Pulmonary artery endothelial cell (primary cell): ENCODE data around the gene MTA2. TPM values are rescaled to one million over a fixed set of nuclear protein-coding genes. Genes with fewer than 3 reads are reported as not detected.
"Not testable (repeated sequence)": the region's sequence is repeated elsewhere in the genome, so short reads cannot be mapped to it uniquely, and the experiment has no call there.

Source experiments
- DNase-seq: peaks from one replicate; pipeline ENCODE4 v3.0.0-alpha.2; 2011; ENCODE audit warnings: low read depth, low spot score
- total RNA-seq: library from RNA; depleted of rRNA; stranded (reverse); fragments of >200 nt; gene quantifications from 2 replicates; pipeline ENCODE4 v1.2.3, GENCODE V29; 2014

The MTA2 gene
- total RNA-seq, 1 donor from 2014 or later: 262 TPM

- DNase-seq: no peak
Measured at GRCh38 chr11:62567018-62567633, 34.5 kb downstream of the MTA2 start.

DNA sequence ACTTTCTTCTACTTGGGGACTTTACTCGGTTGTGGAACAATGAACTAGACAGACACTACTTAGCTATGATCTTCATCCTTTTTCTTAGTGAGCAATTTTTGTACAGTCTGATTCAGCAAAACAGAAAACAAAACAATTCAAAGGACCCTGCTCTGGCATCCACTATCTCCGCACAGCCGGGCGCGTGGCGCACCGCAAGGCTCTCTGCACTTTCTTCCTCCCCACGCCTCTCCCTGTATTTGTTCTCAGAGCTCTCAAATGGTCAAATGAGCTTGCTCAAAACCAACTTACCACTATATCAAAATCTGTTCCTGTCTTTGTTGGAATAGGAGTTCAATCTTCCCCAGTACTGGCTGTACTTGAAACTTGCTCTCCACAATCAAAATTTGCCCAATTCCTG lies 35.4 kb downstream of the MTA2 start:
- no peak for DNase-seq

- no peak for DNase-seq
Measured at GRCh38 chr11:62565100-62565802, 36.4 kb downstream of the MTA2 start.

- DNase-seq: not testable (repeated sequence)
Measured at GRCh38 chr11:62561677-62562230, 39.9 kb downstream of the MTA2 start.

DNA sequence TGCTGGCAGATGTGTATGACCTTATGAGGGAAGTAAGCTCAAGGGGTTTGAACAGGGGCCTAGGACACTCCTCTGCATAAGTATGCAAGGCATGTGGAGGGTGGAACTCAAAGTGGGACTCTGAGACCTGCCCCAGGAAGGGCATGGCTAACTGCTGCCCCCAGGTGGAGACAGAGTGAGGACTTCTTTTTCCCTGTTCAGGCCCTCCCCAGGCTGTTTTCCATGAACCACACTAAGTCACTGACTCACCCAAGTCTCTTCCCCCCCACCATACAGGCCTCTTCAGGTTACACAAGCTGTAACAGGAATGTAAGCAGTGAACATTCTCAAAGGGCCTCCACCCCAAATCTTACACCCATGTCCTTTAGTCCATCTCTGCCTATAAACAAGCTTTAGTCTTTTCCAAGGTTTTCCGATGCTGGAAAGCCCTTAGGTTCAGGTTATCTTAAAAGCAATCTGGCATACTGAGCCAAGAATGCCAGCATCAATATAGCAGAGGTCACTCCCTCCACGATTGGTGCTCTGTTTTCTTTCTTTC lies 41.0 kb downstream of the MTA2 start:
- DNase-seq: peak; percentile 89

- not testable (repeated sequence) for DNase-seq
Measured at GRCh38 chr11:62559626-62560025, 42.0 kb downstream of the MTA2 start.

DNA sequence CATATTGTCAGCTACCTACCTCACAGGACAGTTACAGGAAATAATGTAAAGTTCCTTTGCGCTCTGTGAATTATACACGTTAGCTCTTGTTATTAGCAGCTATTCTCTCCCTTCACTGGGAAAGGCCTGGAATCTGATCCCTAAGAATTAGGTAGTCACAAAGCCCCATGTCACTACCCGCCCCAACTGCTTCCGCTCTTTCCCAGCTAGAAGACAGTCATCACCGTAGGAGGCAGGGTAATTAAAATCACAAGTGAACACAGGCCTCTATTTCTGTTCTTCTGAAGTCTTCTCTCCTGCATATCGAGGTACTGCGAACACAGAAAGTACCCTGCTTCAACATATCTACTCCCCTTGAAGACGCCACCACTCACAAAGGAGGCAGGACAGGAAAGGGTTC lies 42.5 kb downstream of the MTA2 start:
- DNase-seq: no peak

- DNase-seq: no peak
Measured at GRCh38 chr11:62558669-62559068, 43.0 kb downstream of the MTA2 start.

- no peak for DNase-seq
Measured at GRCh38 chr11:62556875-62557631, 44.6 kb downstream of the MTA2 start.

DNA sequence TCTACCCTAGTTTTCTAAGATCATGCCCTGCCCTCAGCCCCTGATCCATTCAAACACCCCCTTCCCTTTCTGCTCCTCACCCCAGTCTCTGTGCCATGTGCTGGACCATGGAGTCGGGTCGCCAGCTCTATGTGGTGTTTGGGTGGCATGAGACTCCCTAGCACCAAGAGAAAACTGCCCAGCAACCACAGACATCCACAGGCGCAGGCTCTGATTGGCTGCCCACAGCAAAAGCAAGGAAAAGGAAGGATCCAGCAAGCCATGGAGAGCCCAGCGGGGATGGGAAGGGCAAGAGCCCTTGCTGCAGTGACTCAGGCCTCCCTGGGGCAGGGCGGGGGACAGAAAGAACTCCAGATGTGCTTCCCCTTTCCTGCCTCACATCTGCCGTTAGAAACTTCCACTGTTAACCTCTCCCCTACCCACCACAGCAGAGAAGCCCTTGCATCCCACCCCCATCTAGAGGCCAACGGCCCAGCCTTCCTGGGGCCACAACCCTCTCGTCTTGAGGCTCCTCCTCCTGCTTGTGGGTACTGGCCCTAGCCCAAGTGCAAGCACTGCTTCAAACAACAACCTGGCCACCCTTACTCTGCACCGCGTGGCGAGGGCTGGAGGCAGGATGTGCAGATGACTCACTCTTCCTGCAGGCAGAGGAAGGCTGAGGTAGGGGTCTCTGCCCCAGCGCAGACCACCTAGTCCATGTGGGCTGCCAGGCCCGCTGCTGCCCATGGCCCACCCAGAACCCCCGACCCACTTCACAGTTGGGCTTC lies 45.4 kb downstream of the MTA2 start:
- DNase-seq: peak; percentile 77

DNA sequence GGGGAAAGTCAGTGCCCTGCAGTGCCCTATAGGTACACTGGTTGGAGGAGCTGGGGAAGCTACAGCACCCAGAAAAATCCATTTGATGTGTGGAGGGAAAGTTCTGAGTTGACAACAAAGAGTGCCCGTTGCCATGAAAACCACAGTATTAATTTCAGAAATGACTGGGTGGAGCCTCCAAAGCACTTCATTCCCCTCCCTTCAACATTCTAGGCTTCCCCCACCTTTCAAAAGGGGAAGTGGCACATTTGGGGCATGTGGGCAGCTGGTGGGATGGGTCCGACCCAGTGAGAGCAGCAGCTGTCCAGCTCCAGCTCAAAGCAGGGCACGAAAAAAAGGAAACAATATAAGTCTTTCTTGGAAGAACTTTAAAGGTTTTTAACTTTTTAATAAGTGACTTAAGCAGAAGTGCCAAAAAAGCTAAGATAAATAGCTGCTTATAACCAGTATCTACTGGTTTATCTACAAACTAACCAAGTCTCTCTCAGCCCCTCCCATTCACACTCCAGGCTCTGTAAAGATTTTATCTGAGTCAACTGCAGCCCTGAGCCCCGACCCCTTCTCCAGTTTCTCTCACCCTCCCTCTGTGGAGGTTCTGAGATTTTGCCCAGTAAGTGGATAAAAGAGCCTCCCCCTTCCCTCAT lies 46.1 kb downstream of the MTA2 start:
- no peak for DNase-seq

DNA sequence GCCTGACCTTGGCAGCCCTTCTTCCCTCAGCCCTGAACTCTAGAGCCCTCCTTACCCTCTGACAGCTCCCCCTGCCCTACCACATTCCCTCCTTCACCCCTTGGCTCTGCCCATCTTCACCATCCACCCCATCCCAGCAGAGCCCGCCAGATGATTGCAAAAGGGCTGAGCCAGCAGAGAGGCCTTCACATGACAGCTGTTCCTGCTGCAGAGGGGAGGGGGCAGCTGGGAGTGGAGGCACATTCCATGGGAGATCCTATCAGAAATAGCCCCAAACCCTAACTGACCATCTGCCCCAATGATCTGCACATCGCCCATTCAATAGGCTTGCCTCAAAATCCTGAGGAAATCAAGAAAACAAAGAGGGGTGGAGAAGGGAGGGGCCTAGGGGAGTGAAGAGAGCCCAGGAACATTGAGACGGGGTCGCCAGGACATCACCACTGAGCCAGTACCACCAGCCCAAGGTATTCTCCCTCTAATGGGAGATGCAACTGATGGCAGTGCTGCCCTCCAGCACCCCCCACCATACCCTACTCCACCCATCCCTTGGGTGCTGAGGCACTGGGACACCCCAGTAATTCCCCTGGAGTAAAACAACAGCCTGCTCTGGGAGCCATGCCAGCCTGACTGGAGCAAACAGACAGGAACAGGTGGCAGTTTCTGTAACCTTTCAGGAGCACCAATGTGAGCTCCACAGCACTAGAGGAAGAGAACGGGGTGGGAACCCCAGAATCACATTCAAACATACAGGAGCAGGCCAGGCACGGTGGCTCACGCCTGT lies 47.1 kb downstream of the MTA2 start:
- DNase-seq: no peak

DNA sequence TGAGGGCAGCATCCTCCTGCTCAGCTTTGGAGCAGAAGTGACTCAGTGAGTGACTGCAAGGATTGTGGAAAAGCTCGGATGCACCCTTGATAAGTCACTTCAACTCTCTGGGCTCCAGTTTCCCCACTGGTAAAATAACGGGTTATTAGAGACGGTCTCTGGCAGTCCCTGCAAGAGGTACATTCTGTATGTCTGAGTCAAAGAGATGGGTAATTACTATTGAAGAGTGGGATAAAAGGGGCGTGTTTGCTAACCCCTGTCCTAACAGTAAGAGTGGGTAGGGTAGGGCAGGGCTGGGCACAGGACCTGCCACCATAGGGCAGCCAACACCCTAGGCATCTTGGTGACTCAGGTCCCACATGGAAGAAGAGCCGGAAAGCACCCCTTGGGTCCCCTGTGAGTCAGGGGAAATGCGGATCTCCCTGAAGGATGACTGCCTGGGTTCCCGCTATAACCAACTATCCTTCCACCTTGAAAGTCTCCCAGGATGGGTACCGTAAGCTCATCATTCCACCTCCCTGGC lies 47.8 kb downstream of the MTA2 start:
- no peak for DNase-seq

GRCh38 chr11:62553080-62553838 lies 48.4 kb downstream of the MTA2 start:
- DNase-seq: peak; percentile 94

- DNase-seq: no peak
Measured at GRCh38 chr11:62552485-62553079, 49.1 kb downstream of the MTA2 start.

GRCh38 chr11:62550478-62550877 lies 51.2 kb downstream of the MTA2 start:
- DNase-seq: not testable (repeated sequence)

GRCh38 chr11:62548545-62549335 lies 52.9 kb downstream of the MTA2 start:
- no peak for DNase-seq
